ENCODE measurements around the gene GNG13.

GNG13 gene

DNA sequence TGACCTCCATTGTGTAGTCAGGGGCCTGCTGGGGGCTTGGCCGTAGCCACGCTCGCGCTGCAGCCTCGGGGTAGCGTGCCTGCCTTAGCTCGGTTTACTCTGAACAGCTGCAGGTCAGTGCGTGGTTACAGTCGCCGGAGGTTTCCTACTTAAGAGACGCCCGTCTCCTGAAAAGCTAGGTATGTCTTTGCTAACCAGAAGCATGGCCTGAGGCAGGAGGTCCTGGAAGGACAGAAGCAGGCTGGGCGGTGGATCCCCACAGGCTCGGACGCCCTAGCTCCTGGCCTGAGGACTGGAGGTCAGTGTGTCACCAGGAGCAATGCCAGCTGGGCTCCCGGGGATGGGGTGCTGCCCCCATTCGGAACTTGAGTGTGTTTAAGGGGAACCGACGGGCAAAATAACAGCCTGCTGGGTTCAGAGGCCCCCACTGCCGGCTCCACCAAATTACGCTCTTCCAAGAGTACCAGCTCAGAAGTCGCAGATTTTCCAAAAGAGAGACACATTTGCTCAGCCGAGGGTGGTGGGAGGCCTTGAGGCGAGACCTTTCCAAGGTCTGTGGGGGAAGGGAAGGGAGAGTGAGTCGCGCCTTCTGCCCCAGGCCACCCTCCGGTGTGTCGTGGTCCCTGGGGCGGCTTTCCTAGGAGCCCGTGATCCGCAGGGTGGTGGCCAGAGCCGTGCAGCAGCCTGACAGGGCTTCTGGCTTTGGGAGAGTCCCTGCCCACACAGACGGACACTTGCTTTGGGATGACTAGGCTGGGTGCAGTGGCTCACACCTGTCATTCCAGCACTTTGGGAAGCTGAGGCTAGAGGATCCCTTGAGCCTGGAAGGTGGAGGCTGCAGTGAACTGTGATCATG, 3.9 kb upstream of the GNG13 start:
- H3K27me3 Mint-ChIP-seq, result peaks cover 38% of the 10 kb centered on the region
- H3K27ac Mint-ChIP-seq, result no peak overlapping the region
- no peak for DNase-seq
- no peaks in the 10 kb centered on the region for H3K9me3 Mint-ChIP-seq
- ATAC-seq, result no peak
- H3K4me3 Mint-ChIP-seq, result no peak overlapping the region
- H3K4me1 Mint-ChIP-seq, result peaks cover 34% of the 10 kb centered on the region

GRCh38 chr16:803754-804080, 3.2 kb upstream of the GNG13 start:
- DNase-seq (no peak), ATAC-seq (no peak)
- Mint-ChIP-seq H3K4me1 (peaks cover 27% of the 10 kb centered on the region), H3K9me3 (no peaks in the 10 kb centered on the region), H3K4me3 (no peak overlapping the region), H3K27ac (no peak overlapping the region), H3K27me3 (peaks cover 41% of the 10 kb centered on the region)

- H3K4me3 Mint-ChIP-seq, result no peak overlapping the region
- ATAC-seq (no peak), DNase-seq (no peak)
- peak overlapping the region in 1 of 2 donors; percentile 42 for H3K27ac Mint-ChIP-seq
- H3K4me1 Mint-ChIP-seq, result peaks cover 21% of the 10 kb centered on the region
- peaks cover 46% of the 10 kb centered on the region for H3K27me3 Mint-ChIP-seq
- H3K9me3 Mint-ChIP-seq, result no peaks in the 10 kb centered on the region
Observed at GRCh38 chr16:802914-803753, 2.6 kb upstream of the GNG13 start.

- no peaks in the 10 kb centered on the region for H3K9me3 Mint-ChIP-seq
- H3K27ac Mint-ChIP-seq, result no peak overlapping the region
Observed at GRCh38 chr16:802461-802860, 1.9 kb upstream of the GNG13 start.

GRCh38 chr16:801584-802363, 1.2 kb upstream of the GNG13 start:
- peaks cover 17% of the 10 kb centered on the region for H3K4me1 Mint-ChIP-seq
- ATAC-seq, result peak; percentile 2

More at GRCh38 chr16:802461-802860, 1.9 kb upstream of the GNG13 start:
- Mint-ChIP-seq H3K4me1 (peaks cover 16% of the 10 kb centered on the region), H3K4me3 (no peak overlapping the region), H3K27me3 (peaks cover 53% of the 10 kb centered on the region)
- DNase-seq, result no peak
- no peak for ATAC-seq

DNA sequence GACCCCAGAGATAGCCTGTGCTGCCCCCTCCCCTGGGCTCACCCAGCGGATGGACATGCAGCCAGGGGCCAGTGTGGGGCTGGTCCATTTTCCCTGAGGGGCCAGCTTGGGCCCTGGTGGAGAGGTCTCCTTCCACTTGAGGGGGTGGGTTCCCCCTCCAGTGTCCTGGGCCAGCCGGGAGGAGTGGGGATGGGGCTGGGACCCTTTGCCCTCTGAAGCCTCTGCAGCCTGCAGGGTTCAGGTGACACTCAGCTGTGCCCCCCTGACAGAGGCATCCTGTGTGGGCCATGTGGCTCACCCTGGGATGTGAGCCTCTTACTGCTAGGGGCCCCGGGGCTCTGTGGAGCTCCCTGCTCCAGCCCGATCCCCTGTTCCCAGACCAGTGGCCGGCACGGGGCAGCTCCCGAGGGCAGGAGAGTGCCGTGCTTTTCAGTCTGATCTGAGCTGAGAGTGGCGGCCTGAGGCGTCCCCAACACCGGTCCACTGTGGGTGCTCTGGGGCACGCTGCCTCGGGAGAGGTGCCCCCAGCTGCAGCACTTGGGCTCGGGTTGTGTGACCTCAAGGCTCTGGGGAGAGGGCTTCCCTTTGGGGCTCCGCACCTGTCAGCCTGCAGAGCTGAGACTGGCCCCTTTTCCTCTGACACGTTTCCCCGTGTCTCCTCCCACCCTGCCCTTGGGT, 439 bp upstream of the GNG13 start:
- H3K9me3 Mint-ChIP-seq, result no peaks in the 10 kb centered on the region
- no peak overlapping the region for H3K27ac Mint-ChIP-seq
- peak; percentile 10 for ATAC-seq
- no peak for DNase-seq
- peaks cover 53% of the 10 kb centered on the region for H3K27me3 Mint-ChIP-seq
- H3K4me3 Mint-ChIP-seq, result no peak overlapping the region
- H3K4me1 Mint-ChIP-seq, result peaks cover 15% of the 10 kb centered on the region

More at GRCh38 chr16:801584-802363, 1.2 kb upstream of the GNG13 start:
- no peak for DNase-seq
- Mint-ChIP-seq H3K27me3 (peaks cover 53% of the 10 kb centered on the region), H3K4me3 (no peak overlapping the region), H3K27ac (no peak overlapping the region), H3K9me3 (no peaks in the 10 kb centered on the region)

- DNase-seq, result no peak
- peaks cover 16% of the 10 kb centered on the region for H3K4me1 Mint-ChIP-seq
- peaks cover 53% of the 10 kb centered on the region for H3K27me3 Mint-ChIP-seq
- ATAC-seq, result no peak
- H3K9me3 Mint-ChIP-seq, result no peaks in the 10 kb centered on the region
- H3K27ac Mint-ChIP-seq, result no peak overlapping the region
- H3K4me3 Mint-ChIP-seq, result no peak overlapping the region
Observed at GRCh38 chr16:799111-799947, 1.2 kb downstream of the GNG13 start.

GRCh38 chr16:798666-799065, 1.9 kb downstream of the GNG13 start:
- Mint-ChIP-seq H3K4me1 (peaks cover 16% of the 10 kb centered on the region), H3K27ac (no peak overlapping the region), H3K4me3 (no peak overlapping the region), H3K9me3 (no peaks in the 10 kb centered on the region), H3K27me3 (peaks cover 51% of the 10 kb centered on the region)
- ATAC-seq (no peak), DNase-seq (no peak)

- no peak for DNase-seq
- ATAC-seq, result no peak
- Mint-ChIP-seq H3K4me1 (peaks cover 16% of the 10 kb centered on the region), H3K27ac (no peak overlapping the region), H3K9me3 (no peaks in the 10 kb centered on the region), H3K27me3 (peaks cover 42% of the 10 kb centered on the region), H3K4me3 (no peak overlapping the region)
Observed at GRCh38 chr16:797686-798085, 2.8 kb downstream of the GNG13 start.

- DNase-seq, result no peak
- no peaks in the 10 kb centered on the region for H3K9me3 Mint-ChIP-seq
- H3K4me1 Mint-ChIP-seq, result peaks cover 16% of the 10 kb centered on the region
- H3K27me3 Mint-ChIP-seq, result peaks cover 35% of the 10 kb centered on the region
- ATAC-seq, result no peak
- H3K27ac Mint-ChIP-seq, result no peak overlapping the region
- H3K4me3 Mint-ChIP-seq, result no peak overlapping the region
Observed at GRCh38 chr16:797120-797420, 3.5 kb downstream of the GNG13 start.

GRCh38 chr16:796296-797119, 4.0 kb downstream of the GNG13 start:
- no peak for DNase-seq
- H3K9me3 Mint-ChIP-seq, result no peaks in the 10 kb centered on the region
- H3K4me1 Mint-ChIP-seq, result peaks cover 20% of the 10 kb centered on the region
- H3K27ac Mint-ChIP-seq, result no peak overlapping the region
- H3K27me3 Mint-ChIP-seq, result peaks cover 30% of the 10 kb centered on the region
- H3K4me3 Mint-ChIP-seq, result no peak overlapping the region
- no peak for ATAC-seq

GRCh38 chr16:795580-796229, 4.8 kb downstream of the GNG13 start:
- Mint-ChIP-seq H3K9me3 (no peaks in the 10 kb centered on the region), H3K4me3 (no peak overlapping the region), H3K27ac (peak overlapping the region in 1 of 2 donors; percentile 92), H3K4me1 (peaks cover 22% of the 10 kb centered on the region), H3K27me3 (peaks cover 22% of the 10 kb centered on the region)
- no peak for DNase-seq
- no peak for ATAC-seq

- H3K4me3 Mint-ChIP-seq, result no peak overlapping the region
- ATAC-seq, result no peak
Observed at GRCh38 chr16:794853-795466, 5.6 kb downstream of the GNG13 start.

More at GRCh38 chr16:794853-795466, 5.6 kb downstream of the GNG13 start:
- H3K27ac Mint-ChIP-seq, result no peak overlapping the region
- H3K27me3 Mint-ChIP-seq, result peaks cover 15% of the 10 kb centered on the region
- DNase-seq, result no peak
- peaks cover 21% of the 10 kb centered on the region for H3K4me1 Mint-ChIP-seq
- H3K9me3 Mint-ChIP-seq, result no peaks in the 10 kb centered on the region
